NT2/D1 (cell line): ENCODE measurements around the gene LHFPL6.

ENCODE experiments used
- DNase-seq: peaks from one replicate; pipeline ENCODE4 v3.0.0-alpha.2; 2011; ENCODE audit warnings: low read depth, low spot score
- H3K27me3 ChIP-seq: 2 replicates; pipeline ENCODE4 v1.6.0; 2011; ENCODE audit warnings: mild to moderate bottlenecking; ENCODE audit not compliant: insufficient read length, insufficient read depth
- H3K36me3 ChIP-seq: 2 replicates; pipeline ENCODE4 v1.6.1; 2011; ENCODE audit warnings: mild to moderate bottlenecking, low read length, mixed read lengths; ENCODE audit not compliant: insufficient read depth, insufficient read length
- H3K4me1 ChIP-seq: 2 replicates; pipeline ENCODE4 v1.5.1; 2011; ENCODE audit not compliant: insufficient read depth, insufficient read length
- H3K4me3 ChIP-seq: 2 replicates; pipeline ENCODE4 v1.5.1; 2011; ENCODE audit warnings: low read depth; ENCODE audit not compliant: insufficient read length
- H3K9ac ChIP-seq: 2 replicates; pipeline ENCODE4 v1.6.0; 2011; ENCODE audit warnings: low read depth; ENCODE audit not compliant: insufficient read length
- H3K9me3 ChIP-seq: 2 replicates; pipeline ENCODE4 v1.5.1; 2011; ENCODE audit warnings: mild to moderate bottlenecking, low read length; ENCODE audit not compliant: insufficient read depth
- SUZ12 ChIP-seq: IDR thresholded peaks from 2 replicates; pipeline ENCODE4 v1.6.1; 2011; ENCODE audit not compliant: insufficient read length, insufficient read depth; ENCODE audit errors: extremely low read depth
- YY1 ChIP-seq: IDR thresholded peaks from 2 replicates; pipeline ENCODE4 v1.6.1; 2011; ENCODE audit not compliant: insufficient read length, insufficient read depth
- ZNF274 ChIP-seq: IDR thresholded peaks from 2 replicates; pipeline ENCODE4 v1.6.1; 2011; ENCODE audit warnings: mild to moderate bottlenecking, low read depth, low read length

LHFPL6 gene

GRCh38 chr13:39327172-39327479 lies 275.9 kb downstream of the LHFPL6 start:
- H3K9me3 ChIP-seq, result peaks cover 11% of the 10 kb centered on the region; the same call in 1 of the 2 replicates
- TF ChIP-seq SUZ12, result no peak
- no peak for TF ChIP-seq YY1
- TF ChIP-seq ZNF274, result no peak
- no peak for DNase-seq
- H3K27me3 ChIP-seq, result no peaks in the 10 kb centered on the region
- no peaks in the 10 kb centered on the region for H3K36me3 ChIP-seq
- H3K9ac ChIP-seq, result no peak overlapping the region
- no peak overlapping the region for H3K4me3 ChIP-seq
- no peaks in the 10 kb centered on the region for H3K4me1 ChIP-seq

DNA sequence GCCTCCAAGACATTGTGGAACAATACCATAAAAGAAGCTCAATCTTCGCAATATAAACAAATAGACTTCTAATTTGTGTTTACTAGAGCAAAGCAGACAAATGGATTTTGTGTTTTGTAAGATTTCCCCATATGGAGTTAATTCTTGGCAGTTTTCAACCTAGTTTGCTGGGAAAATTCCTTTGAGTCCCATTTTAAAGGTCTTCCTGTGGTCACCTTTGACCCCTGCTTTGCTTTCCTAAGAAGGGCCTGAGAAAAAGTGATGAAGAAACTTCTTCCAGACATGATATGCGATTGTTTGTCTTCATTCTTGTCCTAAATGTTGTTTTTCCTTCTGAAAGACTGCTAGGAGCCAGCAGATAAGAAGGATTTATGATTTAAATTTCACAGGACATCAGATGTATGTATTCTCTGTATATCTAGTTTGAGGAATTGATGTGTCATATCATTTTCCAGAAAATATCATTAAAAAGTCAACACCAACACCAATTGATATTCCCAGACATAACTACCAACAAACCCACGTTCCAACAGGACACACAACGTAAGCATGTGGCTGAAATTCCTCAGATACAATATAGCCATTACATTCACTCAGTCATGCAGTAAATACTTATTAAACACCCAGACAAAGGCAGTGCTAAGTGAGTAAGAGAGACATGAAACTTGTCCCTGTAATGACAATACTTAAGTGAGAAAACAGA lies 276.4 kb downstream of the LHFPL6 start:
- Histone ChIP-seq H3K9me3 (peaks cover 11% of the 10 kb centered on the region; the same call in 1 of the 2 replicates), H3K36me3 (no peaks in the 10 kb centered on the region), H3K4me1 (no peaks in the 10 kb centered on the region), H3K9ac (no peak overlapping the region), H3K27me3 (no peaks in the 10 kb centered on the region), H3K4me3 (no peak overlapping the region)
- no peak for TF ChIP-seq ZNF274
- TF ChIP-seq YY1, result no peak
- no peak for TF ChIP-seq SUZ12
- no peak for DNase-seq

DNA sequence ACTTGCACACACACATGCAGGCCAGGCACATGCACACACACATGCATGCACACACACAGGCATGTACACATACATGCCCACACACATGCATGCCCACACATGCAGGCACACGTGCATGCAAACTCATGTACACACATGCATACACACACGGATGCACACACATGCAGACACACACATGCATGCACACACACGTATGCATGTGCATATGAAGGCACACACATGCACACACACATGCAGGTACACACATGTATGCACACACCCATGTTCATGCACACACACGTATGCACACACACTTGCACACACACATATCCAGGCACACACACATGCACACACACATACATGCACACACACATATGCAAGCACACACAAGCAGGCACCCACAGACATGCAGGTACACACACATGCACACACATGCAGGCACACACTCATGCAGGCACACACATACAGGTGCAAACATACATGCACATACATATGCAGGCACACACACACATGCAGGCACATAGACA lies 278.1 kb downstream of the LHFPL6 start:
- H3K27me3 ChIP-seq, result no peaks in the 10 kb centered on the region
- H3K4me1 ChIP-seq, result no peaks in the 10 kb centered on the region
- H3K9ac ChIP-seq, result no peak overlapping the region
- peaks cover 3% of the 10 kb centered on the region; the same call in 1 of the 2 replicates for H3K9me3 ChIP-seq
- TF ChIP-seq ZNF274 (no peak), SUZ12 (no peak), YY1 (no peak)
- no peak for DNase-seq
- H3K4me3 ChIP-seq, result no peak overlapping the region
- H3K36me3 ChIP-seq, result no peaks in the 10 kb centered on the region

GRCh38 chr13:39322836-39323585 lies 280.0 kb downstream of the LHFPL6 start:
- no peak for DNase-seq
- H3K36me3 ChIP-seq, result no peaks in the 10 kb centered on the region
- no peaks in the 10 kb centered on the region for H3K9me3 ChIP-seq
- no peaks in the 10 kb centered on the region for H3K4me1 ChIP-seq
- H3K4me3 ChIP-seq, result no peak overlapping the region
- H3K9ac ChIP-seq, result no peak overlapping the region
- H3K27me3 ChIP-seq, result no peaks in the 10 kb centered on the region
- no peak for TF ChIP-seq SUZ12
- no peak for TF ChIP-seq ZNF274
- TF ChIP-seq YY1, result no peak

DNA sequence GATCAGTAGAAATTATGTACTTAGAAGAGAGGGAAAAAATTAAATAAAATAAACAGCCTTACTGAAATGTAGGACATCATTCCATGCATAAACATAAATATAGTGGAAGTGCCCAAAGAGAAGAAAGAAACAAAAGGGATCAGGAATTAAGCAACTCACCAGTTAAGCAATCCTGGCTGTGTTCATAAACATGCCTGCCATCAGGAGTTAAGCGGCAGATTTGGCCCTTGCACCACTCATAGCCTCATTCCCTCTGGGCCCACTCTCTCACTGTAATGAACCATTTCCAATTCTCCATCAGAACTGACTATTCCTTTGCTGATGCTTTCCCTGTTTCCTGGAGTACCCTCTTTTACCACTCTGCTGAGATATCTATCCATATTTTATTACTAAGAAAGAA lies 281.4 kb downstream of the LHFPL6 start:
- Histone ChIP-seq H3K9me3 (no peaks in the 10 kb centered on the region), H3K4me3 (no peak overlapping the region)
- no peak for DNase-seq

GRCh38 chr13:39318161-39318560 lies 284.8 kb downstream of the LHFPL6 start:
- Histone ChIP-seq H3K9me3 (no peaks in the 10 kb centered on the region), H3K27me3 (no peaks in the 10 kb centered on the region), H3K36me3 (no peaks in the 10 kb centered on the region), H3K9ac (no peak overlapping the region), H3K4me1 (no peaks in the 10 kb centered on the region), H3K4me3 (no peak overlapping the region)
- no peak for TF ChIP-seq ZNF274
- no peak for TF ChIP-seq YY1
- no peak for TF ChIP-seq SUZ12
- no peak for DNase-seq

More for the DNA sequence above, 281.4 kb downstream of the LHFPL6 start:
- Histone ChIP-seq H3K9ac (no peak overlapping the region), H3K27me3 (no peaks in the 10 kb centered on the region), H3K36me3 (no peaks in the 10 kb centered on the region), H3K4me1 (no peaks in the 10 kb centered on the region)
- TF ChIP-seq ZNF274 (no peak), YY1 (no peak), SUZ12 (no peak)

- H3K36me3 ChIP-seq, result no peaks in the 10 kb centered on the region
- no peak for DNase-seq
- no peak overlapping the region for H3K4me3 ChIP-seq
- H3K9me3 ChIP-seq, result no peaks in the 10 kb centered on the region
- H3K4me1 ChIP-seq, result no peaks in the 10 kb centered on the region
- no peak for TF ChIP-seq SUZ12
- no peak for TF ChIP-seq YY1
- TF ChIP-seq ZNF274, result no peak
- no peak overlapping the region for H3K9ac ChIP-seq
- no peaks in the 10 kb centered on the region for H3K27me3 ChIP-seq
Measured at GRCh38 chr13:39317291-39317690, 285.7 kb downstream of the LHFPL6 start.
